GM23248 (cell line): ENCODE data around the gene FHOD3. TPM values are rescaled to one million over a fixed set of nuclear protein-coding genes. Genes with fewer than 3 reads are reported as not detected.

Experiments
- DNase-seq: peaks from one replicate; pipeline ENCODE4 v3.0.0-alpha.2; 2015
- H2AFZ ChIP-seq: fragments of 200-600 bp; sonication (generic); 2 replicates; pipeline ENCODE4 v1.6.1; 2016; ENCODE audit warnings: antibody characterized with exemption
- H3F3A ChIP-seq: fragments of 200-600 bp; sonication (generic); 2 replicates; pipeline ENCODE4 v1.6.1; 2016; ENCODE audit warnings: mild to moderate bottlenecking, antibody characterized with exemption, mixed run types; ENCODE audit not compliant: insufficient read depth
- H3K27ac ChIP-seq: fragments of 200-600 bp; sonication (generic); 2 replicates; pipeline ENCODE4 v1.5.1; 2016; ENCODE audit warnings: mild to moderate bottlenecking
- H3K27me3 ChIP-seq: fragments of 200-600 bp; sonication (generic); replicated peaks from 2 replicates; pipeline ENCODE4 v1.6.1; 2016; ENCODE audit warnings: mild to moderate bottlenecking; ENCODE audit not compliant: insufficient read depth
- H3K36me3 ChIP-seq: fragments of 200-600 bp; sonication (generic); 2 replicates; pipeline ENCODE4 v1.6.1; 2016; ENCODE audit warnings: low read depth, mild to moderate bottlenecking
- H3K4me1 ChIP-seq: fragments of 200-600 bp; sonication (generic); 2 replicates; pipeline ENCODE4 v1.6.1; 2016; ENCODE audit warnings: mild to moderate bottlenecking; ENCODE audit not compliant: insufficient read depth
- H3K4me2 ChIP-seq: fragments of 200-600 bp; sonication (generic); one replicate; pipeline ENCODE4 v1.6.1; 2016; ENCODE audit warnings: mild to moderate bottlenecking; ENCODE audit not compliant: unreplicated experiment
- H3K4me3 ChIP-seq: fragments of 200-600 bp; sonication (generic); 2 replicates; pipeline ENCODE4 v1.5.1; 2016; ENCODE audit warnings: mild to moderate bottlenecking
- H3K79me2 ChIP-seq: fragments of 200-600 bp; sonication (generic); 2 replicates; pipeline ENCODE4 v1.6.1; 2016; ENCODE audit warnings: mild to moderate bottlenecking; ENCODE audit not compliant: insufficient read depth
- H3K9ac ChIP-seq: fragments of 200-600 bp; sonication (generic); 2 replicates; pipeline ENCODE4 v1.6.1; 2016; ENCODE audit warnings: mild to moderate bottlenecking
- H3K9me2 ChIP-seq: fragments of 200-600 bp; sonication (generic); 2 replicates; pipeline ENCODE4 v1.6.1; 2016; ENCODE audit warnings: mixed run types, mild to moderate bottlenecking, moderate library complexity; ENCODE audit not compliant: insufficient read depth
- H3K9me3 ChIP-seq: fragments of 200-600 bp; sonication (generic); one replicate; pipeline ENCODE4 v1.6.1; 2017; ENCODE audit warnings: low read depth
- H4K20me1 ChIP-seq: fragments of 200-600 bp; sonication (generic); 2 replicates; pipeline ENCODE4 v1.6.0; 2016; ENCODE audit not compliant: insufficient read depth
- EZH2 ChIP-seq: fragments of 200-600 bp; sonication (generic); IDR thresholded peaks from 2 replicates; pipeline ENCODE4 v1.6.1; 2018; ENCODE audit warnings: antibody characterized with exemption, mild to moderate bottlenecking; ENCODE audit not compliant: insufficient read depth, poor library complexity, severe bottlenecking
- EZH2phosphoT487 ChIP-seq: fragments of 200-600 bp; sonication (generic); IDR thresholded peaks from 2 replicates; pipeline ENCODE4 v1.6.1; 2018; ENCODE audit warnings: antibody characterized with exemption, moderate library complexity, mild to moderate bottlenecking, low read depth; ENCODE audit not compliant: insufficient read depth
- WGBS, 2 experiments: methylation state at CpG; one replicate each; pipeline ENCODE4 v1.1.6; 2015 to 2017; ENCODE audit warnings: low lambda C conversion rate in 2 of 2, low coverage in 1 of 2; ENCODE audit errors: missing lambda C conversion rate in 2 of 2; 5-methylcytosine and 5-hydroxymethylcytosine counted together
- in situ Hi-C: fragments of 300-500 bp; cut with MboI; formaldehyde crosslinking; loops from 2 replicates; pipeline ENCODE4 v1.15.0; 2020
- polyA plus RNA-seq: library from polyadenylated mRNA; unstranded; fragments of >200 nt; fragmentation: Nextera tagmentation; extraction: Ambion mirVana; gene quantifications from 2 replicates; pipeline ENCODE4 v1.2.1, GENCODE V29; 2016
- total RNA-seq: library from RNA; depleted of rRNA; stranded (reverse); fragments of >200 nt; shearing (Covaris generic); gene quantifications from 2 replicates; pipeline ENCODE4 v1.2.3, GENCODE V29; 2014

FHOD3 gene
- total and polyA plus RNA-seq, 2 experiments from 2014 or later: 1.6 to 10.1 TPM

- H3K4me3 ChIP-seq: no peak overlapping the region
- H3K27me3 ChIP-seq: no peaks in the 10 kb centered on the region
- peaks cover 16% of the 10 kb centered on the region for H3K4me1 ChIP-seq
- no peaks in the 10 kb centered on the region for H4K20me1 ChIP-seq
- TF ChIP-seq EZH2: no peak
- no peak for TF ChIP-seq EZH2phosphoT487
- no peaks in the 10 kb centered on the region for H3K9me2 ChIP-seq
- in situ Hi-C loops: no loop called here
- no peak overlapping the region for H3K27ac ChIP-seq
- no peak overlapping the region for H3K9ac ChIP-seq
- no peaks in the 10 kb centered on the region for H3K36me3 ChIP-seq
- peak overlapping the region; percentile 22 for H3K4me2 ChIP-seq
- WGBS, 2 experiments: 27 to 28% methylated on average over 6 of the region's 6 CpGs
- H2AFZ ChIP-seq: no peak overlapping the region
- H3F3A ChIP-seq: peaks cover 12% of the 10 kb centered on the region; the same call in 1 of the 2 replicates
- peak; percentile 92 for DNase-seq
- no peaks in the 10 kb centered on the region for H3K79me2 ChIP-seq
- H3K9me3 ChIP-seq: no peaks in the 10 kb centered on the region
Measured at GRCh38 chr18:36711813-36712444, 414.4 kb downstream of the FHOD3 start.

- peaks cover 10% of the 10 kb centered on the region; the same call in 1 of the 2 replicates for H3F3A ChIP-seq
- H3K36me3 ChIP-seq: no peaks in the 10 kb centered on the region
- H3K79me2 ChIP-seq: no peaks in the 10 kb centered on the region
- DNase-seq: peak; percentile 14
- H3K4me2 ChIP-seq: no peak overlapping the region
- no peaks in the 10 kb centered on the region for H4K20me1 ChIP-seq
- no peaks in the 10 kb centered on the region for H3K27me3 ChIP-seq
- no peaks in the 10 kb centered on the region for H3K9me3 ChIP-seq
- in situ Hi-C loops: no loop called here
- H3K9me2 ChIP-seq: no peaks in the 10 kb centered on the region
- 97 to 98% methylated on average over 3 of the region's 3 CpGs for WGBS, 2 experiments
- H3K4me1 ChIP-seq: peaks cover 15% of the 10 kb centered on the region
- H3K9ac ChIP-seq: no peak overlapping the region
- no peak overlapping the region for H3K4me3 ChIP-seq
- H3K27ac ChIP-seq: no peak overlapping the region
- no peak overlapping the region for H2AFZ ChIP-seq
- TF ChIP-seq EZH2: no peak
- no peak for TF ChIP-seq EZH2phosphoT487
Measured at GRCh38 chr18:36714476-36714875, 417.0 kb downstream of the FHOD3 start.

- H3K9me2 ChIP-seq: no peaks in the 10 kb centered on the region
- H4K20me1 ChIP-seq: no peaks in the 10 kb centered on the region
- DNase-seq: no peak
- no peak overlapping the region for H3K4me2 ChIP-seq
- H3K27ac ChIP-seq: no peak overlapping the region
- H3K9me3 ChIP-seq: no peaks in the 10 kb centered on the region
- TF ChIP-seq EZH2phosphoT487: no peak
- no peak for TF ChIP-seq EZH2
- in situ Hi-C loops: no loop called here
- H2AFZ ChIP-seq: no peak overlapping the region
- 97 to 98% methylated on average over 12 of the region's 12 CpGs for WGBS, 2 experiments
- no peak overlapping the region for H3K9ac ChIP-seq
- no peaks in the 10 kb centered on the region for H3F3A ChIP-seq
- no peaks in the 10 kb centered on the region for H3K36me3 ChIP-seq
- H3K27me3 ChIP-seq: no peaks in the 10 kb centered on the region
- H3K4me1 ChIP-seq: no peaks in the 10 kb centered on the region
- no peaks in the 10 kb centered on the region for H3K79me2 ChIP-seq
- H3K4me3 ChIP-seq: no peak overlapping the region
Measured at GRCh38 chr18:36717422-36718110, 420.1 kb downstream of the FHOD3 start.

GRCh38 chr18:36718705-36719328 is 421.3 kb downstream of the FHOD3 start:
- no peak for DNase-seq
- in situ Hi-C loops: no loop called here
- 79 to 88% methylated on average over 3 of the region's 3 CpGs for WGBS, 2 experiments

More at GRCh38 chr18:36718705-36719328, 421.3 kb downstream of the FHOD3 start:
- H3K9me2 ChIP-seq: no peaks in the 10 kb centered on the region
- no peaks in the 10 kb centered on the region for H3K9me3 ChIP-seq
- H3K4me1 ChIP-seq: no peaks in the 10 kb centered on the region
- H3K79me2 ChIP-seq: no peaks in the 10 kb centered on the region
- no peak overlapping the region for H3K4me3 ChIP-seq
- no peaks in the 10 kb centered on the region for H4K20me1 ChIP-seq
- no peaks in the 10 kb centered on the region for H3K27me3 ChIP-seq
- TF ChIP-seq EZH2phosphoT487: no peak
- TF ChIP-seq EZH2: no peak
- no peak overlapping the region for H3K4me2 ChIP-seq
- no peak overlapping the region for H3K27ac ChIP-seq
- H3K36me3 ChIP-seq: no peaks in the 10 kb centered on the region
- no peaks in the 10 kb centered on the region for H3F3A ChIP-seq
- H2AFZ ChIP-seq: no peak overlapping the region
- H3K9ac ChIP-seq: no peak overlapping the region
